IPS-11a (cell line): Measurements from ENCODE around the gene LY6G5B.
"Not testable (repeated sequence)": the region's sequence is repeated elsewhere in the genome, so short reads cannot be mapped to it uniquely, and the experiment has no call there.

ENCODE experiments used
- H3K4me3 ChIP-seq: one replicate; pipeline ENCODE4 v1.5.1; 2013; ENCODE audit warnings: low read depth, low read length, control low read depth

Gene LY6G5B

GRCh38 chr6:31690231-31691077 is 20.7 kb downstream of the LY6G5B start:
- no peak overlapping the region for H3K4me3 ChIP-seq

GRCh38 chr6:31691078-31691463 is 21.3 kb downstream of the LY6G5B start:
- no peak overlapping the region for H3K4me3 ChIP-seq

GRCh38 chr6:31691564-31692108 is 21.9 kb downstream of the LY6G5B start:
- H3K4me3 ChIP-seq: no peak overlapping the region

GRCh38 chr6:31692353-31692752 is 22.6 kb downstream of the LY6G5B start:
- no peak overlapping the region for H3K4me3 ChIP-seq

- no peak overlapping the region for H3K4me3 ChIP-seq
Observed at GRCh38 chr6:31692886-31693285, 23.1 kb downstream of the LY6G5B start.

- H3K4me3 ChIP-seq: no peak overlapping the region
Observed at GRCh38 chr6:31693535-31693934, 23.8 kb downstream of the LY6G5B start.

GRCh38 chr6:31697555-31697954 is 27.8 kb downstream of the LY6G5B start:
- H3K4me3 ChIP-seq: no peak overlapping the region

- H3K4me3 ChIP-seq: no peak overlapping the region
Observed at GRCh38 chr6:31700740-31701401, 31.1 kb downstream of the LY6G5B start.

GRCh38 chr6:31701666-31702404 is 32.1 kb downstream of the LY6G5B start:
- peak overlapping the region; percentile 71 for H3K4me3 ChIP-seq

- peak overlapping the region; percentile 71 for H3K4me3 ChIP-seq
Observed at GRCh38 chr6:31702405-31702818, 32.6 kb downstream of the LY6G5B start.

GRCh38 chr6:31702819-31703716 is 33.3 kb downstream of the LY6G5B start, which contains the start of gene ABHD16A:
TSS of gene ABHD16A (minus strand) at chr6:31703324. CDS start at chr6:31703281, 43 bp downstream.
- peak within 1 kb of the TSS; percentile 71 for H3K4me3 ChIP-seq

GRCh38 chr6:31705931-31706330 is 36.2 kb downstream of the LY6G5B start:
- no peak overlapping the region for H3K4me3 ChIP-seq

GRCh38 chr6:31706599-31706998 is 36.8 kb downstream of the LY6G5B start, which contains the start of gene LY6G6F:
TSS of gene LY6G6F (plus strand) at chr6:31706866. CDS start at chr6:31706907, 41 bp downstream.
- no peak within 1 kb of the TSS for H3K4me3 ChIP-seq

- no peak overlapping the region for H3K4me3 ChIP-seq
Observed at GRCh38 chr6:31707701-31708100, 37.9 kb downstream of the LY6G5B start.

GRCh38 chr6:31708224-31708623 is 38.4 kb downstream of the LY6G5B start:
- H3K4me3 ChIP-seq: no peak overlapping the region

GRCh38 chr6:31709157-31709556 is 39.4 kb downstream of the LY6G5B start:
- H3K4me3 ChIP-seq: not testable (repeated sequence)

- H3K4me3 ChIP-seq: no peak overlapping the region
Observed at GRCh38 chr6:31710523-31711219, 40.9 kb downstream of the LY6G5B start.

- no peak overlapping the region for H3K4me3 ChIP-seq
Observed at GRCh38 chr6:31711233-31711632, 41.5 kb downstream of the LY6G5B start.

- no peak overlapping the region for H3K4me3 ChIP-seq
Observed at GRCh38 chr6:31712296-31712695, 42.5 kb downstream of the LY6G5B start.
